Measurements from ENCODE around the gene PARP9.
"Not testable (repeated sequence)": the region's sequence is repeated elsewhere in the genome, so short reads cannot be mapped to it uniquely, and the experiment has no call there.

PARP9 gene

DNA sequence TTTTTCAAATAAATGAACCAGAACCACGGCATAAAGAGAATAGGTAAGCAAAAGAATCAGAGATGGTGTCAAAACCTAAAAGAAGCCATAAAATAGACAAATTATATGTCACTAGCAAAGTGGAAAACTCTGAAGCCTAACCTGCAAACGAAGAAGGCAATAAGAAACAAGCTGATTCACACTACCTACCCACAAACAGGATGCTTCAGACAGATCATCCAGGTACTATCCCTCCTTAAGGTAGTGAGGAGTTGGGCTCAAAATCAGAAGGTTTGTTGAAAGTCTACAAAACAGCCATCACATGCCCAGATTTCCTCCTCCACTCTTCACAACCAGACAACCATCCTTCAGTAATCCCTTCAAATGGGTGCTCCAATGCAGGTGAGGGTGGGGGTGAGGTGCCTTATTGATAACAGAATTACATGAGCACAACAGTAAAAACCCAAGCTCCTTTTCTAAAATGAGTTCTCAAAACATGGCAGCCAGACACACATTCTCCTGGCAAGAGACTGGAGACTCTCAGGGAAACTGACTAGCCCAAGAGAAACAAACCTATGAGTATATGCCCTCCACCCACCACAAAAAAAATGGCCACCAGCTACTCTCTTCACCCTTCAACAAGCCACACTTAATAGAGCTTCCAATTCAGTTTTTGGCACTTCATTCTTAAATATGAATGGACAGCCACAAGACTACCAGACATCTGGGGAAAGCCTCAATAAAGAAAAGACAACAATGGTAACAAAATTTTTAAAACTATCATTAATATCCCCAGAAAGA, 55.8 kb downstream of the PARP9 start:
- peaks cover 40 to 50% of the 10 kb centered on the region in 2 experiments for H3K4me1 ChIP-seq (ENCODE audit: control insufficient read depth in 1 of 2, insufficient read depth in 1 of 2, low read depth in 1 of 2, low read length in 1 of 2)
- no peaks in the 10 kb centered on the region for H3K27me3 ChIP-seq
- H3K36me3 ChIP-seq = no peaks in the 10 kb centered on the region
- H3K4me3 ChIP-seq (ENCODE audit: low read depth in 1 of 2, low read length in 1 of 2) = no peak overlapping the region
- no peaks in the 10 kb centered on the region for H3K9me3 ChIP-seq
- TF ChIP-seq, protein P1, sequence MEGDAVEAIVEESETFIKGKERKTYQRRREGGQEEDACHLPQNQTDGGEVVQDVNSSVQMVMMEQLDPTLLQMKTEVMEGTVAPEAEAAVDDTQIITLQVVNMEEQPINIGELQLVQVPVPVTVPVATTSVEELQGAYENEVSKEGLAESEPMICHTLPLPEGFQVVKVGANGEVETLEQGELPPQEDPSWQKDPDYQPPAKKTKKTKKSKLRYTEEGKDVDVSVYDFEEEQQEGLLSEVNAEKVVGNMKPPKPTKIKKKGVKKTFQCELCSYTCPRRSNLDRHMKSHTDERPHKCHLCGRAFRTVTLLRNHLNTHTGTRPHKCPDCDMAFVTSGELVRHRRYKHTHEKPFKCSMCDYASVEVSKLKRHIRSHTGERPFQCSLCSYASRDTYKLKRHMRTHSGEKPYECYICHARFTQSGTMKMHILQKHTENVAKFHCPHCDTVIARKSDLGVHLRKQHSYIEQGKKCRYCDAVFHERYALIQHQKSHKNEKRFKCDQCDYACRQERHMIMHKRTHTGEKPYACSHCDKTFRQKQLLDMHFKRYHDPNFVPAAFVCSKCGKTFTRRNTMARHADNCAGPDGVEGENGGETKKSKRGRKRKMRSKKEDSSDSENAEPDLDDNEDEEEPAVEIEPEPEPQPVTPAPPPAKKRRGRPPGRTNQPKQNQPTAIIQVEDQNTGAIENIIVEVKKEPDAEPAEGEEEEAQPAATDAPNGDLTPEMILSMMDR (IDR thresholded peaks at IDR 0.05) = no peak
- H3K27ac ChIP-seq = peak overlapping the region; percentile 44

DNA sequence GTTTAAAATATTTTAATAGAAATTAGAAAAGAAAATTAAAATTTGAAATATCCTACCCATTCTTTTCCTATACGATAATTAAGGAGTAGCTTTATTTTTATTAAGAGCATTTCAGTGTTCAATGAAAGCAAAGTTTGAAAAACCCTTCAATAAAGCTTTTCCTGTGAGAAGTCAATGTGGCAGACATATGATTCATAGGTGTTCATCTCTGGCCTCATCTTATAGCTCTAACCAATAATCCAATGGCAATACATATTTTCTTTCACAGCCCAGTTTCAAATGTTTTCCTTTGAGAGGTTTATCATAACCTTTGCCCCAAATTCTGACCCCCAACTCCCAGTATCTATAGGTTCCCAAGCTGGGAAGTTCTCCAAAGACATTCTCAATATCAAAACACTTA, 57.6 kb downstream of the PARP9 start:
- no peaks in the 10 kb centered on the region for H3K36me3 ChIP-seq
- peaks cover 31 to 33% of the 10 kb centered on the region in 2 experiments for H3K4me1 ChIP-seq (ENCODE audit: control insufficient read depth in 1 of 2, insufficient read depth in 1 of 2, low read depth in 1 of 2, low read length in 1 of 2)
- no peaks in the 10 kb centered on the region for H3K27me3 ChIP-seq
- no peak overlapping the region for H3K4me3 ChIP-seq (ENCODE audit: low read depth in 1 of 2, low read length in 1 of 2)
- H3K9me3 ChIP-seq = no peaks in the 10 kb centered on the region
- TF ChIP-seq, protein P1 (IDR thresholded peaks at IDR 0.05) = no peak
- H3K27ac ChIP-seq = no peak overlapping the region

DNA sequence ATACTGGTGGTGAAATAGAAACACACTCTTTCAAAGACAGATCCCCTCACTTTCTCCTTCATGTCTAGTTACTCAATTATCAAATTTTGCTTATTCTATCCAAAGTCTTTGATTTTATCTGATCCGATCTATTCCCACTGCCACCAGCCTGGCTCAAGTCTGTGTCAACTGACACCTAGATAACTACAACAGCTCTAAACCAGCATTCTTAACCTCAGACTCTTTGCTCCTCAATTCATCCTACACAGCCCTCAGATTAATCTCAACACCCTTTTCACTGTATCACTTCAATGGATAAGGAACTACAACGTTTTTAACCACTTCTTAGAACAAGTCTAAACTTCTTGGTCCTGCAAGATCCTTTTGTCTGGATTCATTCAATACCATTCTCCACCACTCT, 58.4 kb downstream of the PARP9 start:
- H3K36me3 ChIP-seq = no peaks in the 10 kb centered on the region
- no peak overlapping the region for H3K4me3 ChIP-seq (ENCODE audit: low read depth in 1 of 2, low read length in 1 of 2)
- no peaks in the 10 kb centered on the region for H3K9me3 ChIP-seq
- H3K4me1 ChIP-seq (ENCODE audit: control insufficient read depth in 1 of 2, insufficient read depth in 1 of 2, low read depth in 1 of 2, low read length in 1 of 2) = peaks cover 23 to 25% of the 10 kb centered on the region in 2 experiments
- no peaks in the 10 kb centered on the region for H3K27me3 ChIP-seq
- H3K27ac ChIP-seq = no peak overlapping the region
- TF ChIP-seq, protein P1 (IDR thresholded peaks at IDR 0.05) = no peak

DNA sequence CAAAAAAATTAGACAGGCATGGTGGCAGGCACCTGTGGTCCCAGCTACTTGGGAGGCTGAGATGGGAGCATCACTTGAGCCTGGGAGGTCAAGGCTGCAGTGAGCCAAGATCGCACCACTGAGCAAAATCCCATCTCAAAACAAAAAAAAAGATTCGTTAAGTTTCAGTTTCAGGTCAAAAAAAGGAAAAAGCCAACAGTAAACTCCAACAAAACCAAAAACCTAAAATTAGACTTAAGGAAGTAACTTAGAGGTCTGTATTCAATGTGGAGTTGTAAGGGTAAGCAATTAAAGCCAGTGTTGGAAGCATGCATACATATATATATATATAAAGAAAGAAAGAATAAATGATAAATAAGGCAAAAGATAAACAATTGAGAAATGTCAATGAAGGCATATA, 61.2 kb downstream of the PARP9 start:
- H3K27me3 ChIP-seq = no peaks in the 10 kb centered on the region
- H3K36me3 ChIP-seq = no peaks in the 10 kb centered on the region
- H3K27ac ChIP-seq = no peak overlapping the region
- peaks cover 9 to 30% of the 10 kb centered on the region in 2 experiments for H3K4me1 ChIP-seq (ENCODE audit: control insufficient read depth in 1 of 2, insufficient read depth in 1 of 2, low read depth in 1 of 2, low read length in 1 of 2)
- no peaks in the 10 kb centered on the region for H3K9me3 ChIP-seq
- H3K4me3 ChIP-seq (ENCODE audit: low read depth in 1 of 2, low read length in 1 of 2) = no peak overlapping the region
- TF ChIP-seq, protein P1 (IDR thresholded peaks at IDR 0.05) = no peak

DNA sequence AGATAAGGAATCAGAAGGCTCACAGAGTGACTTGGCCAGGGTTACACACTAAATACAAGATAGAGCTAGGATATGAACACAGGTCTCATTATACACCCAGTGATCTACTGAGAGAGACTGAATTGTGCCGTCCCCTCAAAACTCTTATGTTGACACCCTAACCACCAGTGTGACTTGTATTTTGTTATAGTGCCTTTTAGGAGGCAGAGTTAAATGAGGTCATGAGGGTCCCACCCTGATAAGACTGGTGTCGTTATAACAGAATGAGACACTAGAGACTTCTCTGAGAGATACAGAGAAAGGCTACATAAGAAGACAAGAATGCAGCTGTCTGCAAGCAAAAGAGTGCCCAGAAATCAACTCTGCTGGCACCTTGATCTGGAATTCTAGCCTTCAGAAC, 62.0 kb downstream of the PARP9 start:
- Histone ChIP-seq H3K27me3 (no peaks in the 10 kb centered on the region), H3K9me3 (no peaks in the 10 kb centered on the region), H3K27ac (no peak overlapping the region), H3K4me1 (ENCODE audit: control insufficient read depth in 1 of 2, insufficient read depth in 1 of 2, low read depth in 1 of 2, low read length in 1 of 2) (peaks cover 15 to 38% of the 10 kb centered on the region in 2 experiments), H3K36me3 (no peaks in the 10 kb centered on the region), H3K4me3 (ENCODE audit: low read depth in 1 of 2, low read length in 1 of 2) (no peak overlapping the region)
- TF ChIP-seq, protein P1 (IDR thresholded peaks at IDR 0.05) = no peak

DNA sequence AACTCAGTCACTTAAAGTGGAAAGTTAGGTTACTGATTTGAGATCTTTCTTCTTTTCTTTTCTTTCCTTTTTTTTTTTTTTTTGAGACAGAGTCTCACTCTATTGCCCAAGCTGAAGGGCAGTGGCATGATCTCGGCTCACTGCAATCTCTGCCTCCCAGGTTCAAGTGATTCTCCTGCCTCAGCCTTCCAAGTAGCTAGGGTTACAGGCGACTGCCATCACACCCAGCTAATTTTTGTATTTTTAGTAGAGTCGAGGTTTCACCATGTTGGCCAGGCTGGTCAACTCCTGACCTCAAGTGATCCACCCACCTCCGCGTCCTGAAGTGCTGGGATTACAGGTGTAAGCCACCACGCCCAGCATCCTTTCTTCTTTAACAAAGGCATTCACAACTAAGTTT, 63.1 kb downstream of the PARP9 start:
- H3K9me3 ChIP-seq; H3K4me3 ChIP-seq (ENCODE audit: low read depth in 1 of 2, low read length in 1 of 2); H3K27ac ChIP-seq; H3K36me3 ChIP-seq; H3K27me3 ChIP-seq: not testable (repeated sequence)
- H3K4me1 ChIP-seq (ENCODE audit: control insufficient read depth in 1 of 2, insufficient read depth in 1 of 2, low read depth in 1 of 2, low read length in 1 of 2) = peaks cover 27 to 50% of the 10 kb centered on the region in 2 experiments

Data from neutrophil (primary cell).